ENCODE measurements around the gene VDAC1.

DNA sequence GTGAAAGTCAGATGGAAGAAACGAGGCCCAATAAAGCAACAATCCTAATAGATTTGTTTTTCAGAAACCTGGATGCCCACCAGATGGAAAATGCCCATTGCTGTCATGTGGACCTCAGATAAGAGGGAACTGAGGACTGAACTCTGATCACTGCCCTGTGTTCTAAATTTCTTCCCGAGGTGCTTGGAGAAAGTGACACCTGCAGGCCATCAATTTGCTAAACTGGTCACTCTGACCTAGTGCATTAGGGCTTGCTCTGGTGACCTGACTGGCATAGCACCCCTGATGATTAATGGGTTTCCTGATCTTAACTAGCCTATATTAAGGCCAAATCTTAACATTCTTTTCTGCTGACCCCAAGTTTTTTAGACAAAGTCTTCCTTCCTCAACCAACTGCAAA is 32.4 kb upstream of the VDAC1 start:
- TF ChIP-seq ZNF274 (IDR thresholded peaks at IDR 0.05; ENCODE audit: borderline replicate concordance, extremely low read depth, low read length) (no peak), CHD2 (IDR thresholded peaks at IDR 0.05; ENCODE audit: low read length) (no peak), EP300 (IDR thresholded peaks at IDR 0.05; ENCODE audit: borderline replicate concordance in 1 of 2, low read depth in 2 of 2, low read length in 2 of 2) (no peak), POLR2A (IDR thresholded peaks at IDR 0.05; ENCODE audit: control extremely low read depth in 1 of 2, low read depth in 2 of 2, low read length in 2 of 2) (no peak), CBX8 (IDR thresholded peaks at IDR 0.05; ENCODE audit: borderline replicate concordance, low read depth, low read length) (no peak), GTF2F1 (IDR thresholded peaks at IDR 0.05; ENCODE audit: borderline replicate concordance, low read depth, low read length) (no peak), MAFK (IDR thresholded peaks at IDR 0.05; ENCODE audit: low read depth, low read length) (no peak), PHF8 (conservative IDR thresholded peaks at IDR 0.05; ENCODE audit: low read depth, low read length) (no peak)
- TF ChIP-seq, protein P1, sequence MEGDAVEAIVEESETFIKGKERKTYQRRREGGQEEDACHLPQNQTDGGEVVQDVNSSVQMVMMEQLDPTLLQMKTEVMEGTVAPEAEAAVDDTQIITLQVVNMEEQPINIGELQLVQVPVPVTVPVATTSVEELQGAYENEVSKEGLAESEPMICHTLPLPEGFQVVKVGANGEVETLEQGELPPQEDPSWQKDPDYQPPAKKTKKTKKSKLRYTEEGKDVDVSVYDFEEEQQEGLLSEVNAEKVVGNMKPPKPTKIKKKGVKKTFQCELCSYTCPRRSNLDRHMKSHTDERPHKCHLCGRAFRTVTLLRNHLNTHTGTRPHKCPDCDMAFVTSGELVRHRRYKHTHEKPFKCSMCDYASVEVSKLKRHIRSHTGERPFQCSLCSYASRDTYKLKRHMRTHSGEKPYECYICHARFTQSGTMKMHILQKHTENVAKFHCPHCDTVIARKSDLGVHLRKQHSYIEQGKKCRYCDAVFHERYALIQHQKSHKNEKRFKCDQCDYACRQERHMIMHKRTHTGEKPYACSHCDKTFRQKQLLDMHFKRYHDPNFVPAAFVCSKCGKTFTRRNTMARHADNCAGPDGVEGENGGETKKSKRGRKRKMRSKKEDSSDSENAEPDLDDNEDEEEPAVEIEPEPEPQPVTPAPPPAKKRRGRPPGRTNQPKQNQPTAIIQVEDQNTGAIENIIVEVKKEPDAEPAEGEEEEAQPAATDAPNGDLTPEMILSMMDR (IDR thresholded peaks at IDR 0.05; ENCODE audit: control extremely low read depth in 1 of 3, insufficient read depth in 1 of 3, low read depth in 1 of 3, low read length in 3 of 3), result no peak

Measured in H1 (cell line).